Muscle of back (tissue), 11 donors: ENCODE results near the gene DENND1A. TPM values are rescaled to one million over a fixed set of nuclear protein-coding genes. Genes with fewer than 3 reads are reported as not detected.

Experiments
- DNase-seq, 3 donors: peaks; one replicate each; pipeline versions ENCODE4 v3.0.0 to v3.0.0-alpha.2; 2013
- polyA plus RNA-seq, 10 donors: library from polyadenylated mRNA; unstranded; fragments of 120-200 nt; gene quantifications; one replicate each; pipeline ENCODE4 v1.2.1, GENCODE V29; 2013; ENCODE audit not compliant: insufficient read length in 10 of 10

DENND1A gene
- polyA plus RNA-seq, 10 donors = 10.9 to 15.4 (median 13.8) TPM

DNA sequence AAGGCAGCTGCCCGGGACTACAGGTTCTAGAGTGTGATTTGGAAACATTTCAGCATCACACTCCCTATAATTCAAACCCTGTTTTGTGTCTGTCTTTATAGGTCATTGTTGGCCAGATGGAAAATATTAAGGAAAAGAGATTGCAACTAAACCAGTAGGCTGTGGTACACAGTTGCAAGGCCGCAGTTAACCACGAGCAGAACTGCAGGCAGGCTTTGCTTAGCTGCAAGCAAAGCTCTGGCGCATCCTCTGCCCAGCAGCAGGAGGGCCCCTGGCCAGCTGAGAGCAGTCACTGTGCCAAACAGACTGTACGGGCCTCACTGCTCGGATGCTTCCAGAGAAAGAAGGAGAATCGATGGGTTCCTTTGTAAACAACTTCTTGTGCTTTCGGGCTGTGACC is 204.5 kb downstream of the DENND1A start:
- DNase-seq = peak in 2 of 3 donors; percentile 40 to 55

DNA sequence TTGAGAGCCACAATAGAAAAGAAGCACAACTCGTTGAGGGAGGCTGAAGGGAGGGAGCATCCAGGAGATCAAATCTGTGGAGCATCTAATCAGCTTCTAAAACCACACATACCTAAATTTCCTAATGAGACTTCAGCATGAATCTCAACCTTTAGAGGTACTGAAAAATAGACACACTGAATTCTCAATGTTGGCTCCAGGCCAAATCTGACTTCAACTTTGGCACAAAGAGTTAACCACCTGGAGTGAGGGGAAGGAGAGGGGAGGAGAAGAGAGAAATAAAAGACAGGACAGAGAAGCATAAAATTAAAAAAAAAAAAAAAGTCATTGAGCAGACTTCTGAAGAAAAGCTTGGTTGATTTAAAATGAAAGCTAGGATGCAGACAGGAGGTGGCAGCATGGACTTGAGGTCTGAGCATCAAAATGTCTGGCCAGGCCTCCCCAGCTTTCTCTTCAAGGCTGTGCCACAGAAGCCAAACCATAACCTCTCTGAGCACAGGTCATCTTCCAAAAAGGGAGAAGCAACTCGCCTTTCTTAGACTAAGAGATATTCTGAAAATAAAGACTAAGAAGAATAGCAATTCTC is 205.6 kb downstream of the DENND1A start:
- DNase-seq = peak in 1 of 3 donors; percentile 32

DNA sequence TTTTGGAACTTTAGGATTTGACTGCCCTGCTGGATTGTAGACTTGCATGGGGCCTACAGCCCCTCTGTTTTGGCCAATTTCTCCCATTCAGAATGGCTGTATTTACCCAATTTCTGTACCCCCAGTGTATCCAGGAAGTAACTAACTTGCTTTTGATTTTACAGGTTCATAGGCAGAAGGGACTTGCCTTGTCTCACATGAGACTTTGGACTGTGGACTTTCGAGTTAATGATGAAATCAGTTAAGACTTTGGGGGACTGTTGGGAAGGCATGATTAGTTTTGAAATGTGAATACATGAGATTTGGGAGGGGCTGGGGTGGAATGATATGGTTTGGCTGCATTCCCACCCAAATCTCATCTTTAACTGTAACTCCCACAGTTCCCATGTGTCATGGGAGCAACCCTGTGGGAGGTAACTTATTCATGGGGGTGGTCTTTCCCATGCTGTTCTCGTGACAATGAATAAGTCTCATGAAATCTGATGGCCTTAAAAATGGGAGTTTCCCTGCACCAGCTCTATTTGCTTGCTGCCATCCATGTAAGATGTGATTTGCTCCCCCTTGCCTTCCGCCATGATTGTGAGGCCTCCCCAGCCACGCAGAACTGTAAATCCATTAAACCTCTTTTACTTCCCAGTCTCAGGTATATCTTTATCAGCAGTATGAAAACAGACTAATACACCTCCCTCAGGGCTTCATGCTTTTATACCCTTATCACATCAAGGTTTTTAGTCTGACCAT is 206.6 kb downstream of the DENND1A start:
- DNase-seq = no peak

DNA sequence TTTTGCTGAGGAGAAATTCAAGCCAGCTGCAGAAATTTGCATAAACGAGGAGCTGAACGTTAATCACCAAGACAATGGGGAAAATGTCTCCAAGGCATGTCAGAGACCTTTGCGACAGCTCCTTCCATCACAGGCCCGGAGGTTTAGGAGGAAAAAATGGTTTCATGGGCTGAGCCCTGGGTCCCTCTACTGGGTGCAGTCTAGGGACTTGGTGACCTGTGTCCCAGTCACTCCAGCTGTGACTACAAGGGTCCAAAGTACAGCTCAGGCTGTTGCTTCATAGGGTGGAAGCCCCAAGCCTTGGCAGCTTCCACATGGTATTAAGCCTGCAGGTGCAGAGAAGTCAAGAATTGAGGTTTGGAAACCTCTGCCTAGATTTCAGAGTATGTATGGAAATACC is 207.5 kb downstream of the DENND1A start:
- no peak for DNase-seq

DNA sequence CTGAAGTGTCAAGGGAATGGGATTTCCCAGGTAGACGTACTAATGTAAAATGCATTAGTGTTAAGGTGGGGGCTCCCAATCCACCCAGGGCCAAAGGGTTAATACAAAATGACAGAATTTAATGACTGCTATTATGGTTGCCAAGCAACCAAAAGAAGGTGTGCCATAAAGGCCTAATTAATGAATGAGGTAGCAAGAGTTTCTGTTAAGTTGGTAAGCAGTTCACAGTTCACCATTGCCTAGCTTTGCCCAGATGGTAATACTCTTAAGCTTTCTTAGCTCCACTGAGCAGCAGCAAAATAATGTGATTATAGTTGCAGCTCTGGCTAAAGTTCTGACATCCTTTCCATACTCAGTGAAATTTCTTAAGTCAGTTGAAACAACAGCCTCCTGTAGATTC is 211.7 kb downstream of the DENND1A start:
- DNase-seq = no peak

DNA sequence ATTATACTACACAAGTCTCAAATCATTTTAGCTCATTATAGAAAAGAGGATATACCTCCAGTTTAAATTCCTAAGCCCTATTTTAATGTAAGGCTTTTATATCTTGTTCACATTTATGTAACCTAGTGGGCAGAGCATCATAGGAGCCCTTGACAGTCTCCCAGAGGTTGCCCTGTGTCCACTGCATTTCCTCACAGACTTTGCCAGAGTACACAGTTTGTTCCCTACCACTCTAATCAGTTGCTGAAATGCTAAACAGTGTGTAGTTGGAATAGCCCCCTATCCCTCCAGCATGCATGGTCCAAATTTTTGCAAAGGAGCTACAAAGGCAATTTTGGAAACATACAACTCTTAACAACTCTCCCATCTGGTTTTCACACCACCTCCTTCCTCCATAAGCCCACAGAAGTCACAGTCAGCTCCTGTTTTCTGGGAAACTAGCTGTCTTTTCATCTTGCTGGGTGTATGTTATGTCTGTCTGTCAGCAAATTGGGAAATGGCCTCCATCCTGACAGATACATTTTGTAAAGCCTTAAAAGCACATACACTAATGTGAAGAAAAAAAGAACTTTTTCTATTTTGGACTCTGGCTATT is 212.2 kb downstream of the DENND1A start:
- DNase-seq = no peak

DNA sequence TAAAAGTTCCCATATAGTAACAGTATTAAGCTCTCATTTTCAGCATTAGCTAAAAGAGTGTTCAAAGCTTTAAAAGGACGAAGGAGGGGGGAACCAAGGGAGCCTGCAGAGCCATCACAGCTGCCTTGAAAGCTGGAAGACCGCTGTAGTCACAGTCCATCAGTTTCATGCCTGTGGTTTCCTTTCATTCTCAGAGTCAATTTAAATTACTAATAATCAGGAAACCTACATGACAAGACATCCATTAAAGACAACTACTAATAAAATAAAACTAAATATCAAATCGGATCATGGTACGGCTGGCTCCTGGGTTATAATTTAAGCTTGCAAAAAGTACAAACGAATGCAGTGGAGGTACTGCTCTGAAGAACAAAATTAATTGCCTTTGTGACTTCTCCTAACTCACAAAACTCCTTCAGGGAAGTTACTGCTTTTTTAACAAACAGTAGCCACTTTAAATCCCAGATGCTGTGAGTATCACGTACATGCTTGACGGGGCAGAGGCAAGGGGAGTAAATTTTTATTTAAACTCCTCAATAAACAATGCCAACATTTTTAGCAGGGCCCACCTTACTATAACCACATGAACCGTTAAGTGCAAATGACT is 213.5 kb downstream of the DENND1A start:
- DNase-seq = no peak

DNA sequence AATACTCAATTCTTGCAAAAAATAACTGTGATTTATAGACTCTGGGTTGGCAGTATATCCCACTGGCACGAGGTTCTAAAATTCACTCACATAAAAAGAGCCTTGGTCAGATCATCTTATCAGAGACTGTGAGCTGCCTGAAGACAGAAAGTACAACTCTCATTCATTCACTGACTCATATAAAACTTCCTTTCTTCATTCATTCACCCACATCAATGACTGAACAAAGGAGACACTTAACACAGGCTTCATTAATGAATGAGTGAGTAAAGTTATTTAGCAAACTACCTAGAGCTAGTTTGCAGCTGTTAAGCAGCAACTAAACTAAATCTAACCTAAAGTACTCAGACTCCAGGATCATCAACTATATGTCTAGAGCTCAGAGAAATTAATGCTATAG is 214.7 kb downstream of the DENND1A start:
- no peak for DNase-seq

DNA sequence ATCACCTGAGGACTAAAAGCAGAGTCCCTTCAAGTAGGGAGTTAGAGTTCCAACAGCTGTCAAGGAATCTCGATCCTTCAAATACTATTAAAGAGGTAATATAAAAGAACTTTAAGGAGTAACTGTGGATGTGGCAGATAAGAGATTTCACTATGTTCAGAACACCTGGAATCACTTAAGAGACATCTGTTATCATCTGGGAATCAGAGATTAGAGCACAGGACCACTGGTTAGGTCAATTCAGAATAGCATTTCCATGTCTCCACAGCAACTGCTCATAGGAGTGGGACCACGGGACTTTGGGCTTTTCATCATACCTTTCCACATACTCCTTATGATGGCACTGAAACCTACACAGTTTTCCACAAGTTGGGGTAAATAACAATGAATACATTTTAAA is 216.6 kb downstream of the DENND1A start:
- no peak for DNase-seq

DNA sequence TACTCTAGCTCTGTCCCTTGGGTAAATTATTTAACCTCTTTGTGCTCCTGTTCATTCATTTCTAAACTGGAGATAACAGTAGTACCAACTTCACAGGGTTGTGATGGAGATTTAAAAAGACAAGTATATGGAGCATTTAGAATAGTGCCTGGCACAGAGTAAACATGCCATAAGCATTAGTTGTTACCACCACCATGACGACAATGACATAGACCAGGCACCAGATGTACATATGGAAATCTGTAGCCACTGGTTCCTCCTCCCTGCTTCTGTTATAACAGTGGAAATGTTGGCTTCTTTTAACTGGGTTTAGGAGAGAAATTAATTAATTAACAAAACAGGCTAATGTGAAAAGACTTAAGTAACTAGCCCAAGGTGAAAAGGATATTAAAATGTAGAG is 217.5 kb downstream of the DENND1A start:
- DNase-seq = no peak

DNA sequence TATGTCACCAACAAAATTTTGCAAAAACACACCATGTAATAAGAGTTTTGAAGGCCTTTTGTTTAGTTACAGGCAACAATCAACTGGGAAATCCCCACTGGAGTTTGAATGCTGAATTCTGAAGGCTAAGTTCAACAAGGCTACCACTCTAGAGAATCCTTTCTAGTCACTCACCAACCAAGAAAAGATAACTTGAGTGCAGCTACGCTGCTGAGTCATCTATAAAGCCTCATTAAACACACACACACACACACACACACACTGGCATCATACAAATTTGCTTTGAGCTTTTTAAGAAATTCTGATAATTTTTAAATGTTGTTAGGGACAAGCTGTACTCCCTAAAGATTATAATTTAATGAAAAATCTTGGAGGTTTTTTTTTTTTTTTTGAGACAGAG is 219.6 kb downstream of the DENND1A start:
- DNase-seq = peak in 1 of 3 donors; percentile 52

DNA sequence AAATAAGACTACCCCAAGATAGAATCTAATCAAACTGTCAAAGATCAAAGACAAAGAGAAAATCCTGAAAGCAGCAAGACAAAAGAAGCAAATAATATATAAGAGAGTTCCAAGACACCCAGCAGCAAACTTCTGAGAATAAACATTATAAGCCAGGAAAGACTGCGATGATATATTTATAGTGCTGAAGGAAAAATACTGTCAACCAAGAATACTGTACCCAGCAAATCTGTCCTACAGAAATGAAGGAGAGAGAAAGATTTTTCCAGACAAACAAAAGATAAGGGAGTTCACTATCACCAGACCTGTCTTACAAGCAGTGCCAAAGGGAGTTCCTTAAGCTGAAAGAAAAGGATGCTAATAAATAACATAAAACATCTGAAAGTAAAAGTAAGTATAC is 227.4 kb downstream of the DENND1A start:
- DNase-seq = no peak

DNA sequence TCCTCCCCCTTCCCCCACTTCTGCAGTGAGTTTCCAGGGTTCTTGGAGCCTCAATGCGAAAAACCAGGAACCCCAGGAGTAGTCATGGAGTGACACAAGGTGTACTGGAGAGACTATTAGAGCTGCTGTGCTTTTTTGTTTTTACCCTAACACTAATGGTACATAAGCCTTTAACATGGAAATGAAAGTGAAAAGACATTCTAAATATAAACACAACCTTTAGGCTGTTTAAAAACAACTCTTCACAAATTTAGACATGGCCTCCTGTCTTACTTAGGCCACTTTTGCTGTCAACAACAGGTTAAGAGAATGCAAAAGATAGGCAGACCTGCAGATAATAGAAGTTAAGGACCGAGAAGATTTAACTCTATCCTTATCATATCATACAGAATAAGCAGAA is 232.2 kb downstream of the DENND1A start:
- no peak for DNase-seq

DNA sequence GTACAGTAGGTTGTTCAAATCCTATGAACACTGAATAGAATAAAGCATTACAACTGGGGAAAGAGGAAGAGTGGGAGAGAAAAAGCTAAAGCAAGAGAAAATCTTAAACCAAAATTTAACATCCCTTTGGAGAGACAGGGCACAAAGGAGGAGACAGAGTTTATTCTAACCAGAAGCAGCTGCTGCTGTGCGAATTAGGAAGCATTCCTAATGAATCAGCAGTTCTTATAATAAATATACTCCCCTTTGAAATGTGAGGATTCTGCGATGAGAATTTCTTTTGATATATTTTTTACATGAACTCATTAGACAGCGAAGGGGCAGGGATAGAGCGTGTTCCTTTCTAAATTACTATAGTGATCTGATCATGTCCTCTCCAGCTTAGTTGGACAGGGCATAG is 233.4 kb downstream of the DENND1A start:
- DNase-seq = peak in 1 of 3 donors; percentile 8

DNA sequence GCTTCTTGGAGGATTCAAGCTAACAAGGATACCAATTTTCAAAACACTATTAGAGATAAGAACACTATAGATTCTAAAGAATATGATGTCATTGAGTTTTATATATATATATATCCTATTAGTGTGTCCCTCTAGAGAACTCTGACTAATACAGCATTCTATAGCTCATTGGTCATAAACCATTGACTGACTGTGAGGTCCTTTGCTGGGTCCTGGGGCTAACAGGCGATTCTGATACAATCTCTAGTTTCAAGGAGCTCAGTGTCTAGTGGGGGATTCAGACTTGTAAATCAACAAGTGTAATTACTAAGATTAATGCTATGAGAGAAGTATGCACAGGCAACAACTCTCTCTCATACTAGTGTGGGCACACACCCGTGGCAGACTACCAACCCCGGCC is 234.5 kb downstream of the DENND1A start:
- DNase-seq = peak in 1 of 3 donors; percentile 23

DNA sequence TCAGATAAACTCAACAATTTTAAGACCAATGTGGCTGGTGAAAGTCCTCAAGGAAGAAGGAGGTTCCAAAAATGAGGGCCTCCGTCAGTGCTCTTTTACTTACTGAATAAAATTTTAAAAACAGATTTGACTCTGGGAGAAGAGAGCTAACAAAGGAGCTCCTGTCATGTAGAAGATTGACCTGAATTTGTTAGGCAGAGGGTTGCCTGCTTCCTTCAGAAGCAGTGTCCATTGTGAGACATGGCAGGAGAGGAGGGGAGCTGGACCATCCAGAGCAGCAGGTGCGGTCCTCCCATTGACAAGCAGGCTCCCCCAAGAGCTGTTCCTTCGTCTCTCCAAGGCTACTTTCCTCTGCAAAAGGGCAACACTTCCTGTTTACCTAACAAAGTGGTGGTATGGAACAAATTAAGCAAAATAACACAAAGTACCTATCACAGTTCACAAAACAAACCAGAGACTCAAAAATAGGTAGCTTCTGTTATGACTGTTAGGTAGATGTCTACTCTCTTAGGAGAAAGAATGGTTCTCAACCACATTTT is 238.1 kb downstream of the DENND1A start:
- DNase-seq = no peak

DNA sequence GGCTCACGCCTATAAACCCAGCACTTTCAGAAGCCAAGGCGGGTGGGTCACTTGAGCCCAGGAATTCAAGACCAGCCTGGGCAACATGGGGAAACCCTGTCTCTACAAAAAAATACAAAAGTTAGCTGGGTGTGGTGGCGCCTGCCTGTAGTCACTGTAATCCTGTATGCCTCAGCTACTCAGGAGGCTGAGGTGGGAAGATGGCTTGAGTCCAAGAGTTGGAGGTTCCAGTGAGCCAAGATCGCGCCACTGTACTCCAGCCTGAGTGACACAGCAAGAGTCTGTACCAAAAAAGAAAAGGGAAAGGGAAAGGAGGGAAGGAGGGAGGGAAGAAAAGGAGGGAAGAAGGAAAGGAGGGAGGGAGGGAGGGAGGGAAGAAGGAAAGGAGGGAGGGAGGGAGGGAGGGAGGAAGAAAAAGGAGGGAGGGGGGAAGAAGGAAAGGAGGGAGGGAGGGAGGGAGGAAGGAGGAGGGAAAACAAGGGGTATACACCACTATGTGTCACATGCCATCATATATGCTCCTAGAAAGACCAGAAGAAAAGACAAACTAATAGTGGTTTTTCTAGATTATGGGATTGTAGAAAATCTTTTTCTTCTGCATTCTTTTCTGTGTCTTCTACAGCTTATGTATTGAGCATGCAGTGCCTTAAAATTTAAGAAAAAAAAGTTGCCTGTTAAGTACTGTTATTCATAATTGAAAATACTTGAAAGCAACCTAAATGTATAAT is 240.1 kb downstream of the DENND1A start:
- no peak for DNase-seq

DNA sequence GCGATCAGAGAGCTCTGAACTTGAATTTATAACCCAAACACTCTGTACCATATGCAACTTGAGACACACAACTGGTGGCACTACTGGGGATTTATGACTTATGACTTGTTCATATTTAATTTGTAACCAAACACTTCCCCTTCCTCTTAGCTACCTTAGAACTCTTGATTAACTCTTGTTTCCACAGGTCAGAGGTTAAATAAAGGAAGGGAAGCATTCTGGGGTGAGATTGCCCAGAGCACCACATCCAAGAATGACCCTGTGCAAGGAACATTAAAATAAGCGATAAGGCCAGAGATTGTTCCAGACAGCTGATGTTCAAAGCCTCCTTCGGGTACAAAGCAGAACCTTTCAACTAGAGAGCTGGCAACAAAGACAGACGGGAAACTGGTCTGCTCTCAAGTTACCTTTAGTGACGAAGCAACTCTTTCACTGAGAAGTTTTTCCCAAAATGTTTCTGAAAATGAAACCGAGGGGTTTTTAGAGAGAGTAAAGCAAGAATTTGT is 242.6 kb downstream of the DENND1A start:
- DNase-seq = peak in 2 of 3 donors; percentile 5 to 27

DNA sequence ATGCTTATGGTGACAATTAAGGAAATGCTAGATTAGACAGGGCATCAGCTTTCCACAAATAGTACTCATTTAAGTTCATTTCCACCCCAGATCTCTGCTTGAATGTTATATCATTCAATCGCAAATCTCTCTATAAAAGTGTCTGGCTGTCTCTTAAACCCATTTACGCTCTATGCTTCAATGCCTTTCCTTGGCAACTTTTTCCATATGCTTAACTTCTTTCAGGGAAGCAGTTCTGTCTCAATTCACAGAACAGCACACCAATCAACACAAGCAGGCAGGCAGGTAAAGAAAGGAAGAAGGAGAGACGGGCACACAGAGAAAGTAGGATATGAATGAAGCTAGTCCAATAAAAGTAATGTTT is 243.1 kb downstream of the DENND1A start:
- peak in 1 of 3 donors; percentile 17 for DNase-seq

DNA sequence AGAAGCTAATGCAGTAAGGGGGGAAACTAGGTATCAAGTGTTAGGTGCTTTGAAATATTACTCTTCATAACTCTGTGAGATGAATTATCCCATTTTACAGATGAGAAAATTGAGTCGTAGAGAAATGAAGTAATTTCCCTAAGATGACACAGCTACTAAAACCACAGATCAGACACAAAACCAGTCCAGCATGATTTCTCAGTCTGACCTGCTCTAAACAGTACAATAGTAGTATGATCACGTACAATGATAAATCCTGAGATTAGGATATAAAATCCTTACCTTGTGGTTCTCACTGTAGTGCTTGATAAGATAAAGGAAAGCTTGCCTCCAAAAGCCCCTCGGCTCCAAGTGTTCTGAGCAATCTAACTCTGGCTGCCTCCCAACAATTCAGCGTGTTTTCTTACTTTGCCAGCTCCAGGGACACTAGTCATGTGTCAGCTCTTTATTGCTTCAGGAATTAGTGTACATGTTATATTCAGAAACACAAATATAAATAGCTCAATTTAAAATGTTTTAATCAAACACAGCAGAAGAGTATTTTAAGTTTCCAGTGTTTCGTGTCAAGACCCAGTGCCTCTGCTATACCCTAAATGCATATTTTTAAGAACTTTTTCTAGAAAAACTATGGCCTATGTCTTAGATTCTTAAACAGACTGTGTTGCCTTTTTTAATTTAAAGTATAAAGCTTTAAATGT is 243.6 kb downstream of the DENND1A start:
- DNase-seq = peak; percentile 53 to 65 (median 55)

DNA sequence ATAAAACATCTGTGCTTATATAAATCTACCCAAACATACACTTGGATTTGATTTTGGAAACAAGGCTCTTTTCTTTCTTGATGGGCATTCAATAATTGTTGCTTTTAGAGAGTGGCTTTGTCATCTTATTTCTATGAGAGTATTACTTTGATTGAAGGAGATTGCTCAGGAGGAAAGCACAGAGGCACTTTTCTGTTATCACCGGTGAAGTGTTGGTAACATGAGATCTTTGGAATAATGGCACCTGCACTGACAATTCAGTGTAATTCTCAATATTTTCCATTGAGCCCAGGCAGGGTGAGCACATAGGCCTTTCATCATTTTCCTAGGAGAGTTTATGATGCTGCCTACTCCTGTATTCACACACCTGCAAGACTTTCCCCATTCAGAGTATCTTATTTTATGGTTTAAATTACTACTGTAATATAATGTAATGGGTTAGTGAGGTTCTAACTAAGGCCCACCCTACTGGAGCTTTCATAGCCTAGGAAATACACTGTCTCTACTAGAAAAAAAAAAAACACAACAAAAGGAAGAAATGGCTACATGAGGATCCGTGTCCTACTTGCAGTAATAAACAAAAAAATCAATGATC is 244.3 kb downstream of the DENND1A start:
- no peak for DNase-seq
